SIG-M5 treated with dmso at 0.1 percent for 504 hours (cell line): ENCODE measurements around the gene TMEM240.
A peak's percentile ranks its signal among the peaks of the same experiment; 100 is the strongest.
"Not testable (repeated sequence)": the region's sequence is repeated elsewhere in the genome, so short reads cannot be mapped to it uniquely, and the experiment has no call there.

Experiments
- DNase-seq: peaks from one replicate; lab custom pipeline; 2025; ENCODE audit not compliant: unreplicated experiment; lab: John Stamatoyannopoulos, UW

TMEM240 gene

DNA sequence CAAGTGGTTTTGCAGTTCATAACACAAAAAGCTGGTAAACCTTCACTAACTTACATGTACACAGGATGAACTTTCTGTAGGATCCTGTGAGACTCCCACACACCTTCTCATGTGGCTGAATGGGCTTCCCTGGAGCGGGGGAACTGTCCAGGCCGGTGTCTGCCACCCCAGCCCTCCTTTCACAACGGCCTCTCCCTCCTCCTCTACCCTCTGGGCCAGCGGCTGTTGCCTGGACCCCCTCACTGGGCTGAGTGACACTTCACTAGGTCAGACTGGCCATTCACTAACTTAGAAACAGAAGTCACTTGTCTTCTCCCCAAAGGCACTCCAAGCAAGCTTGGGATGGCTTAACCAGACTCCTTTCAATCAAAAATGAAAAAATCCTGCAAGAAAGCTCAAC is 18.2 kb upstream of the TMEM240 start:
- no peak for DNase-seq

DNA sequence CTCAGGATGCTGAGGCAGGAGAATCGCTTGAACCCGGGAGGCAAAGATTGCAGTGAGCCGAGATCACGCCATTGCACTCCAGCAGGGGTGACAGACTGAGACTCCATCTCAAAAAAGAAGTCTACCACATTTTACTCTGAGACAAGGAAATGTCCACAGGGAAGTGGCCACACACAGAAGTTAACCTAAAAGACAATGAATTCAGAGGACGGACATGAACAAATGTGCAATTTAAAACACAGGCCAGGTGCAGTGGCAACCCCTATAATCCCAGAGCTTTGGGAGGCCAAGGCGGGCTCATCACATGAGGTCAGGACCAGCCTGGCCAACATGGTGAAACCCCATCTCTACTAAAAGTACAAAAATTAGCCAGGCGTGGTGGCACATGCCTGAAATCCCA is 17.3 kb upstream of the TMEM240 start:
- not testable (repeated sequence) for DNase-seq

DNA sequence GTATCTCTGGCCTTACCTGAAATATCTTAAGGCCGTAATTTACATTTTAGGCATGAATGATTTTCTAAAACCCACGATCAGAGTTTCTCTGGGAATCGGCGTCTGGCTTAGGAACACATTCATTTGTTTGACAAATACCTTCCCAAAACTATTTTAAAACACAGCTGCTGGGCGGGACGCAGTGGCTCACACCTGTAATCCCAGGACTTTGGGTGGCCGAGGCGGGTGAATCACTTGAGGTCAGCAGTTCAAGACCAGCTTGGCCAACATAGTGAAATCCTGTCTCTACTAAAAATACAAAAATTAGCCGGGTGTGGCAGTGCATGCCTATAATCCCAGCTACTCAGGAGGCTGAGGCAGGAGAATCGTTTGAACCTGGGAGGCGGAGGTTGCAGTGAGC is 16.5 kb upstream of the TMEM240 start:
- DNase-seq: not testable (repeated sequence)

DNA sequence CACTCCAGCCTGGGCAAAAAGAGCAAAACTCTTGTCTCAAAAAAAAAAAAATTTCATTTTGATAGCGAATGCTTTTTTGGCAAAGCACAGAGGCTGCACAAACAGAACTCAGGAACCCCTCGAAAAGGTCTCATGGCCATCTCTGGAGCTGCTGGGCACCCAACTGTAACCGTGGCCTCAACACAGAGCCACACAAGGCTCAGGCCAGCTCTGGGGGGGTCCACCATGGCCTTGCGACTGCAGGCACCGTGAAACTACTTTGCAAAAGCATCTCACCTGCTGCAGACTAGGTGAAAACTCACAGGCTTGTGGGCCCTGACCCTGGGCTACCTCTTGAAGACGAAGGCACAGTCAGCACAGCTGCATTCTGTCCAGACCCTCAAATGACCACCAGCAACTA is 16.1 kb upstream of the TMEM240 start:
- DNase-seq: no peak

- peak; percentile 36 for DNase-seq
Measured at GRCh38 chr1:1554926-1555915, 14.8 kb upstream of the TMEM240 start.

DNA sequence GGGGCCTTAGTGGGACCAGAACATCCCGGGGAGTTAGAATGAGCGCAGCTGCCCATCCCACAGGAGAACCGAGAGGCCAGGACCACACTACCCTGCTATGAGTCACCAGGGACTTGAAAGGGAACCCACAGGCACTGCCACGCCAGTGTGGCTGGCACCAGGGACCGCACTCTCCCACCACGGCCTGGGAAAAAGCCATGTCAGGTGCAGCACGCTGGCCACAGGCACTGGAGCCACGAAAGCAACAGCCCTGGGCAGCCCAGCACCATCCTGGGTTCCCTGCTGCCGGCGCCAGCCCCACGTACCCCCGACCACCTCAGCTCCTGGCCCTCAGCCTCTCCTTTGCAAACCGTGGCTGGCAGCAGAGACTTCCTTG is 14.1 kb upstream of the TMEM240 start:
- DNase-seq: no peak

- no peak for DNase-seq
Measured at GRCh38 chr1:1553821-1554494, 13.5 kb upstream of the TMEM240 start.

DNA sequence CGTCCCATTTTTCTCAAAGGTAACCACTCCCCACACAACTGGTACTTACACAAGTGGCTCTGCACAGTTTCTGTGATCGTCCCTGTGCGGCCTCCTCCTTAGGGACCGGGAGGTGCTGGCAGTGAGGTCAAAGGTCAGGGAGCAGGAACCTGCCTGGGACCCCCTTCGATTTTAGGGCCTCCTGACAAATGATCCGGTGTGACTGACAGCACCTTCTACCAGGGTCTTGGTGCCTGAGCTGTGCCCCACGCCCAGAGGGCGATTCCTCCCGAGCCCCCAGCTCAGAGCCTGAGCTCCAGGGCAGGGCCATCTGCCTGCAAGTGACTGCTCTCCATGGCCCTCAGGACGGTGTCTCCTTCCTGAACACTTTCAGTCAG is 11.8 kb upstream of the TMEM240 start:
- DNase-seq: no peak

DNA sequence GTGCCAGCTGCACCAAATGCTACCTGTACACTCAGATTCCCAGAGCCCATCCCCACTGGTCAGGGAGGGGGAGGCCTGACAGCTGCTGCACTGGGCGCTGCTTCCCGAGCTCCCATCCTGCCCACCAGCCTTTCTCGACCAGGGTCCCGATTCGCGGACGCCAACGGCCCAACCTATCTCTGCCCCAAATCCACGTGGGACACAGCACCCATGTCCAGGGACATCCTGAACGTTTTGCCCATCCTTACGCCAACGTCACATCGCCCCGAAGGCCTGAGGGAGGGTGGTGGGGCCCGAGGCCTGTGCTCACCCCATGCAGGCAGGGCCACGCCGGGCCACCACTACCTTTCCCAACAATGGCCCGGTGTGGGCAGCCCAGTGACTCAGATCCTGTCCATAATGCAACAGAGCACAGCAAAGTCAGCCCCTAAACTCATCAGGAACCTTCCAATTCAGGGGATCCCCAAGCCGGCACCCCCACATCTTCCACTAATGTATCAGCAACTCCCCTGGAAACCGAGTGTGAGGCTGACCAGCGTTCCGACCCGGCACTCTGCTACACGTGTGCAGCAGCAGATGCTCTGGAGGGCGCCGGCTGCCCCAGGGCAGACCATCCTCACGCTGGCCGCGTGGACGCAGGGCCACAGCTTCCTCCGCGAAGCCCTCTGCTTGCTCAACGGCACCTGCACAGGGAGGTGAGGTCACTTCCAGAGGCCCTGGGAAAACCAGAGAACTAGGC is 11.3 kb upstream of the TMEM240 start:
- DNase-seq: no peak

DNA sequence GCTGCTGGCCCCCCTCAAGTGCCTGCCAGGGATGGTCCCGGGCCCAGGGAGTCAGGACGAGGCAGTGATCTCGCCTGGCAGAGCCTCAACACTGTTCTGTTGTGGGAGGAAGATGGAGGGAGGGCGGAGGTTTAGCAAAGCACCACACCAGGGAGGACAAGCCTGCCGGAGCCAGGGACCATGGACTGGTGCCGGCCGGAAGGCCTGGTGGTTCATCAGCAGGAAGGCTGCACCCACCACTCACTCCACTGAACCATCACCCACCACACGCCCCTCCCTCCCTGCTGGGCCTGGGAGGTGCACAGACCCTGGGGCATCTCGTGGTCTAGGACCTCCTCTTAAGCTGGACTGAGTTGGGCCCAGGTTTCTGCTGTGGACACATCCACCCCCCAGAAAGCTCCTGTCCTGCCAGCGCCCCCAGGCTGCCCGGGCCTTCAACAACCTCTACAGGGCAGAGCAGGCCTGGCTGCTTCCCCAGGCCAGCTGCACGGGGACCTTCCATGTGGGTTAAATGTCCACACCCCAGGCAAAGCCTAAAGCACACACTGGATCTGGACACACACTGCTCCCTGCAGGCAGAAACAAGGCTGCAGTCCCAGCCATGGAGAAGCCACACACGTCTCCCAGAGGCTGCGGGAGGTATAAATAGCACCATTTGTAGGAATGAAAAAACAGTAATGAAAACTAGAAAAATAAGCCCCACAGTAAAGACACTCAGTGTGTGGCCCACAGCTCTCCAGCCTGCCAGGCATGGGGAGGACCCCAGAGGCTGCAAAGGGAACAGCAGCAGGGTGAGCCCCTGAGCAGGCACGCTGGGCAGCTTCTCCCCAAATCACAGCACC is 10.4 kb upstream of the TMEM240 start:
- no peak for DNase-seq

- DNase-seq: no peak
Measured at GRCh38 chr1:1550087-1550486, 9.7 kb upstream of the TMEM240 start.

- no peak for DNase-seq
Measured at GRCh38 chr1:1548591-1548990, 8.2 kb upstream of the TMEM240 start.

DNA sequence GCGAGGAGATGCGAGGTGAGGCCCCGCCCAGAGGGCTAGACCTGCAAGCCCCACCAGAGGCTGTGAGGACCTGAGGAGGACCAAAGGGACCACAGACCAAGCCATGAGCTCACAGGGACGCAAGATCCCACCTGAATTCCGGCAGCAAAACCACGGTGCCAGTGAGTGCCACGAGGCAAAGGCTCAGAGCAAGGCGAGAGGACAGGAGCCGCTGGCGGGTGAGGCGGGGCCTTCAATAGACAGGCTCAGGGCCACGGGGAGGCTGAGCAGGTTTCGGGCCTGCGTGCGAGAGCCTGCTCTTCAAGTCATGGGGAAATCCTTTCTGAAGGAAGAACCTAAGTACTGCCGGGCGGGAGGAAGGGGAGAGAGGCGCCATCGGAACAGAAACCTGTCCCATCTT is 7.1 kb upstream of the TMEM240 start:
- DNase-seq: no peak

- no peak for DNase-seq
Measured at GRCh38 chr1:1547011-1547410, 6.6 kb upstream of the TMEM240 start.

- DNase-seq: no peak
Measured at GRCh38 chr1:1545946-1546737, 5.7 kb upstream of the TMEM240 start.

DNA sequence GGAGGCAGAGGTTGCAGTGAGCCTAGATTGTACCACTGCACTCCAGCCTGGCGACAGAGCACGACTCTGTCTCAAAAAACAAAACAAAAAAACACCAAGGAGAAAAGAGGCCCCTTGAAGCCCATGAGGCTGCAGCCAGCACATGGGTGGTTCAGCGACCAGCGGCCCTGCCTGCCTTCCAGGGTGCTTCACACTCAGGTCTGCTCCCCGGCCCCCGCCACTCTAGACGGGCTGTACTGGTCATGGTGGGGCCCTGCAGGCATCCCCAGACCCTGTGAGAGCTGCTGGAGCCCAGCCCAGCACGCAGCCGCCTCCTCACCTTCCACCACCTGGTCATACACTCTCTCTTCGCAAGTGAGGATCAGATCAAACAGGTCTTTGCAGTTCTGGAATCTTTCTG is 4.1 kb upstream of the TMEM240 start:
- no peak for DNase-seq

DNA sequence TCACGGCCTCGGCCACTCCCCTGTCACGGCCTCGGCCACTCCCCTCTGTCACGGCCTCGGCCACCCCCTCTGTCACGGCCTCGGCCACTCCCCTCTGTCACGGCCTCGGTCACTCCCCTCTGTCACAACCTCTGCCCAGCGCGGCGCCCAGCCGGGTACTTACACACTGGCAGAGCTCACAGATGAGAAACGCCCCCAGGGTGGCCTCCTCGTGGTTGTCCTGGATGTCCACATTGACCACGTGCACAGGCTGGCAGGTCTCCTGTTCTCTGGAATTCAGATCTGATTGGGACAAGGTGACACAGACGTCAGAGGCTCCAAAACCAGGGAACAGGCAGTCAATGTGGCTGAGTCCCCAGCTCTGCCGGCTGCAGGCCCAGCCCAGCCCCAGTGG is 3.3 kb upstream of the TMEM240 start:
- DNase-seq: no peak

DNA sequence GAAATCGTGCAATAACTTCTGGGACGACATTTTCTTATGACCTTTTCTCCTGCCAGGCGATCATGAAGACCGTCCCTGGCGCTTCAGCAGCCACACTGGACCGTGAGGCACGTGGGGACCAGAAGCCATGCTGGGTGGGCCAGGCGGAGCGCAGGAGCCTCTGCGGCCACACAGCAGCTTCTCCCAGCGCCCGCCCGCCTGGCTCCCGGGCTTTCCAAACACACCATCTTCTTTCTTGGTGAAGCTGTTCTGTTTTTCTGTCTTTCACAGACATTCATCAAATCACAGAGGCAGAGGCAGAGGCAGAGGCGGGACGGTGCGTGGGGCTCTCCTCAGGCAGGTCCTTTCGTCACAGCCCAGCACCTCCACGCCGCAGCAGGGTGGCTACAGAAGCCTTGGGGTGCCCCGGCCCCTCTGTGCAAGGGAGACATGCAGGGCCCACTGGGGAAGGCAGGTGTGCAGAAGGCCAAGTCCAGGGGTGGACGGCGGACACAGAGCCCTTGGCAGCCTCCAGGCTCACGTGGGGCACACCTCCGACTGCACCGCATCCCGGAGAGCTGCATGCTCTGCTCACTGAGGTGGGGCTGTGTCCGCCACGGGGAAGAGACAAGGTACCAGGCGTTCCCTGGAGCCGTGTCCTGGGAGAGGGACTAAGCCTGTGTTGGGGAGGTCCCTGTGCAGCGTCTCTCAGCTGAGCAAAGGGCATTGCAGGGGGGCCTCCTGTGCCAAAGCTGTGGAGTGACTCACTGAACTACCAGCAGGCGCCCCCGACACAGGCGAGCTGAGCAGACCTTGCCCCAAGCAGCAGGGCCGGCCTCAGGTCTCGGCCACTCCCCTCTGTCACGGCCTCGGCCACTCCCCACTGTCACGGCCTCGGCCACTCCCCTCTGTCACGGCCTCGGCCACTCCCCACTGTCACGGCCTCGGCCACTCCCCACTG is 2.6 kb upstream of the TMEM240 start:
- no peak for DNase-seq
